ENCODE measurements around the gene F13A1.
"Not testable (repeated sequence)": the region's sequence is repeated elsewhere in the genome, so short reads cannot be mapped to it uniquely, and the experiment has no call there.

F13A1 gene

DNA sequence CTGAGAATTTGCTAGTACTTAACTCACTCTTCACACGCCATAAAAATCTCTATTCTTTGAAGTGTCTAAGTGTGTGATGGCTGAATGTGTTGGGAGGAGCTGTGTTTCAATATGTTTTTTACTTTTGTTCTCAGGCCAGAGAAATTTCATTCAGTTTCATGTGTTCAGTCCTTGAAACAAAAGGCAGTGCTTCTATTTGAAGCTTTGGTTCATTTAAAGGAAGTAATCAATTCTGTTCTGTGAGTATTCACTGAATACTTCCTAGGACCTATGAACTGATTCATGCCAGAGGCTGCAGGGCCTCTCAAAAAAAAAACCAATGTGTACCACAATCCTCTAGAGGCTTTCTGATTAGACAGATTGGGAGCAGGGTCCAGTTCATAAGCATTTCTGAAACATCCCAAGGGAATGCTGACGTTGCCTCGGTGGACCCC lies 12.4 kb upstream of the F13A1 start:
- Mint-ChIP-seq H3K9me3 (no peaks in the 10 kb centered on the region), H3K27ac (no peak overlapping the region), H3K4me3 (no peak overlapping the region), H3K4me1 (peaks cover 20% of the 10 kb centered on the region), H3K36me3 (ENCODE audit: low read depth) (no peaks in the 10 kb centered on the region), H3K27me3 (peaks cover 4% of the 10 kb centered on the region)
- ATAC-seq, result peak; percentile 10
- DNase-seq, result no peak

DNA sequence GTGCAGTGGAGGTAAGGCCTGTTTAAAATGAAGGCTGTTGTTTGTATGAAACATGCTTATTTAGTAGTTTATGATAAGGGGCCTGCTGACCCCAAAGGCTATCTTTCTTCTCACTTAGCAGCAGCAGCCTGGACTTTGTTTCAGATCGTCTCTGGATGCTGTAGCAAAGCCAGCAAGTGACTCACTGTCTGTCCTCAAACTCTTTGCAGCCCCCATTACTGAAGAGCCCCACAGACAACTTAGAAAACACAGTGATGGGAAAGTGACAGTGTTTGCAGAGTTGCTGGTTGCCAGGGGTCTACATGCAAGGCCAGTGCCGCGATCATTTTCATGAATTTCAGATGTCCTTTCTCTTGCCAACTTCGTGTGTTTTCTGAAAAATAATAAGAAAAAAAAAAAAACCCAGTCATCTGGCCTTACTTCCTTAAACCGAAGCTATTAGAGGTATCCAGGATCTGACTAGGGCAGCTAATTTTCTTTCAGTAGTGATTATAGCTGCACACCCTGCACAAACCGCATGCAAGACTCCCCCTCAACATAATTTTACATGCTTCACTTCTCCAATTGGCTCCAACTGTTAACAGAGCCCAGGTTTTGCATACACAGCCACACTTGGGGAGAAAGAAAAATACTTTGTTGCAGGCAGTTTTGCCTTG lies 11.6 kb upstream of the F13A1 start:
- H3K9me3 Mint-ChIP-seq, result no peaks in the 10 kb centered on the region
- DNase-seq (no peak), ATAC-seq (no peak)
- H3K4me3 Mint-ChIP-seq, result no peak overlapping the region
- H3K36me3 Mint-ChIP-seq (ENCODE audit: low read depth), result no peaks in the 10 kb centered on the region
- H3K27me3 Mint-ChIP-seq, result peaks cover 4% of the 10 kb centered on the region
- H3K4me1 Mint-ChIP-seq, result peaks cover 20% of the 10 kb centered on the region
- H3K27ac Mint-ChIP-seq, result no peak overlapping the region

DNA sequence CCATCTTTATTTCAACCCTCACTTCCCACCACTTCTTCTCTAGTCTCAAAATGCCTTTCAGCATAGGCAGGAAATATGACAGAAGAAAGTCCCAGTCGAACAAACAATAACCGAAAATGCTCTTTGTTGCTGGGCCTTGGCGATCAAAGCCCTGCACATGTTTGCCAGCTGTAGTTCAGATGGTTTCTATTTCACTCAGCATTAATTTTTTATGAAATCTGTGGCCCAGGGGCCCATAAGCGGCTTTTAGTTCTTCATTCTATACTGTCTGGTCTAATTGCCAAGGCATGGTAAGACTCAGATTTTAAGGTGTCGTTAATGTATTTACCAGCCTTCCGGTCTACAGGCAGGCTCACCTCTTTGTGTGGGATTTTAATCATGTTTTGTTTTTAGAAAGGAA lies 10.9 kb upstream of the F13A1 start:
- DNase-seq, result no peak
- Mint-ChIP-seq H3K36me3 (ENCODE audit: low read depth) (no peaks in the 10 kb centered on the region), H3K4me3 (no peak overlapping the region), H3K27me3 (peaks cover under 1% of the 10 kb centered on the region), H3K27ac (peak overlapping the region; percentile 47), H3K4me1 (peaks cover 20% of the 10 kb centered on the region), H3K9me3 (no peaks in the 10 kb centered on the region)
- ATAC-seq, result peak; percentile 46

DNA sequence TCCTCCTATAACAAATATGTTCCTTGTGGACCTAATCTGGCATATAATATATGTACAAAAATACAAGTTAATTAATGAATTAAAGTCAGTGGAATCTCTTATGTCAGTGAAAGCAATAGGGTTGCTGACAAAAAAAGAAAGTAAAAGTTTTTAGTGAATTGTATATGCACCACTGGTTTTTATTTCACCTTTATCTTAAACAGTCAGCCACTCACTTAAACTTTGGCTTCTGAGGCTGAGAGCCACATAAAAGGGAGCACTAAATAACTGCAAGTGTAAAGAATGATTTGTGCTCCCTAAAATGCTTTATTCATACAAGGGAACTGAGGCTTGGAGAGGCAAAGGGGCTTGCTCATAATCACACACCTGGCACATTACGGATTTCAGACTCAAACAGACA lies 9.9 kb upstream of the F13A1 start:
- H3K9me3 Mint-ChIP-seq, result no peaks in the 10 kb centered on the region
- no peaks in the 10 kb centered on the region for H3K27me3 Mint-ChIP-seq
- ATAC-seq, result no peak
- peak overlapping the region; percentile 47 for H3K27ac Mint-ChIP-seq
- H3K4me3 Mint-ChIP-seq, result no peak overlapping the region
- peaks cover 20% of the 10 kb centered on the region for H3K4me1 Mint-ChIP-seq
- DNase-seq, result no peak
- H3K36me3 Mint-ChIP-seq (ENCODE audit: low read depth), result no peaks in the 10 kb centered on the region

DNA sequence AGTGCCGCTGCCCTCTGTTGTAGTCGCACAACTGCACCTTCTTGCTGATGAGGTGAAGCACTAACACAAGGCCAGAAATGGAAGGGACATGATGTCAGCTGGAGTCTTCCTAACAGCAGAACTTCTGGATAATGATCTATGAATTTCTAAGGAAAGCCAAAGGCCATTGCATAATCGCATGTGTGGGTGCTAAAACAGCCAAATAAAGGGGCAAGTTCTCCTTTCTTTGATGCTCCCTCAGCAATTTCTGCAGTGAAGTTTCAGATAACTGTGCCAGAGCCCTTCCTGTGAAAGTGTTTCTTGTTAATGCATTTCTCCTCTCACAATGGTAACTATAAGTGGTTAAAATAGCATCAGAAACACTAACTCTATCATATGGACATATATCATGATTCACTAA lies 8.0 kb upstream of the F13A1 start:
- H3K9me3 Mint-ChIP-seq, result no peaks in the 10 kb centered on the region
- H3K27me3 Mint-ChIP-seq, result peaks cover 7% of the 10 kb centered on the region
- no peaks in the 10 kb centered on the region for H3K36me3 Mint-ChIP-seq (ENCODE audit: low read depth)
- peaks cover 20% of the 10 kb centered on the region for H3K4me1 Mint-ChIP-seq
- no peak overlapping the region for H3K27ac Mint-ChIP-seq
- ATAC-seq (no peak), DNase-seq (no peak)
- no peak overlapping the region for H3K4me3 Mint-ChIP-seq

DNA sequence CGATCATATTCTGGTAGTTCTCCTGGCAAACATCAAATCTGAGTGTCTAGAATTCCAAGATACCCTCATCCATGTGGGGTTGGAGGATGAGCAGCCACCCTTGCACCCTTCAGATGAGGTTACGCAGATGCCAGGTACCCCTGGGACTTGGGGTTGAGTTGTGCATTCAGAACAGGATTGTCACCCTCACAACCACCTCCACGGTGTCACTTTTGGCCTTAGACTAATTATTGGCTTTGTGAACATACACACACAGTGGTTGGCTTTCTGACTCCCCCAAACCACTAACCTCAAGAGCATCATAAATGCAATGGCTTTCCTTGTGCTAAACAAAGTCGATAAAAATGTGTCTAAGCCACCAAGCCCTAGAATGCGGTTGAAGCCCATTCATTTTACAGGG lies 2.9 kb upstream of the F13A1 start:
- Mint-ChIP-seq H3K36me3 (ENCODE audit: low read depth) (no peaks in the 10 kb centered on the region), H3K4me3 (no peak overlapping the region), H3K27ac (no peak overlapping the region), H3K4me1 (no peaks in the 10 kb centered on the region), H3K27me3 (peaks cover 41% of the 10 kb centered on the region), H3K9me3 (no peaks in the 10 kb centered on the region)
- DNase-seq (no peak), ATAC-seq (no peak)

DNA sequence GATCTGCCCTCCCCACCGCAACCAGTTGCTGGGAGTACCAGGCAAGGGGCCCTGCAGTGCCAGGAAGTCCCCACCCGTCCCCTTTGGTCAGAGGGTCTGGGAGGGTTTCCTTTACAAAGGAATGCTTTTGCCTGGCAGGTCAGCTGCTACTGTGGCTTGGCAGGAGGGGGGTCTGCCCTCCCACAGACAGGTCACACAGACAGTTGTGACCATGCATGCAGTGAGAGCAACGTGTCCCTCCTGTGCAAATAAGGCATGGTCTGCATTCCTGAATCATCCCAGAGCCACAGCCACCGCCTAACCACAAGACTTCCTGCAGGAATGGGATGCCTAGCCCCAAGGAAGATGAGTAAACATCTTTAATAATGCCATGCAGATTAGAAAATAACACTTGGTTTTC lies 439 bp upstream of the F13A1 start:
- H3K27ac Mint-ChIP-seq, result no peak overlapping the region
- no peaks in the 10 kb centered on the region for H3K9me3 Mint-ChIP-seq
- no peak for DNase-seq
- no peak overlapping the region for H3K4me3 Mint-ChIP-seq
- peaks cover 53% of the 10 kb centered on the region for H3K27me3 Mint-ChIP-seq
- no peaks in the 10 kb centered on the region for H3K36me3 Mint-ChIP-seq (ENCODE audit: low read depth)
- H3K4me1 Mint-ChIP-seq, result no peaks in the 10 kb centered on the region
- no peak for ATAC-seq

DNA sequence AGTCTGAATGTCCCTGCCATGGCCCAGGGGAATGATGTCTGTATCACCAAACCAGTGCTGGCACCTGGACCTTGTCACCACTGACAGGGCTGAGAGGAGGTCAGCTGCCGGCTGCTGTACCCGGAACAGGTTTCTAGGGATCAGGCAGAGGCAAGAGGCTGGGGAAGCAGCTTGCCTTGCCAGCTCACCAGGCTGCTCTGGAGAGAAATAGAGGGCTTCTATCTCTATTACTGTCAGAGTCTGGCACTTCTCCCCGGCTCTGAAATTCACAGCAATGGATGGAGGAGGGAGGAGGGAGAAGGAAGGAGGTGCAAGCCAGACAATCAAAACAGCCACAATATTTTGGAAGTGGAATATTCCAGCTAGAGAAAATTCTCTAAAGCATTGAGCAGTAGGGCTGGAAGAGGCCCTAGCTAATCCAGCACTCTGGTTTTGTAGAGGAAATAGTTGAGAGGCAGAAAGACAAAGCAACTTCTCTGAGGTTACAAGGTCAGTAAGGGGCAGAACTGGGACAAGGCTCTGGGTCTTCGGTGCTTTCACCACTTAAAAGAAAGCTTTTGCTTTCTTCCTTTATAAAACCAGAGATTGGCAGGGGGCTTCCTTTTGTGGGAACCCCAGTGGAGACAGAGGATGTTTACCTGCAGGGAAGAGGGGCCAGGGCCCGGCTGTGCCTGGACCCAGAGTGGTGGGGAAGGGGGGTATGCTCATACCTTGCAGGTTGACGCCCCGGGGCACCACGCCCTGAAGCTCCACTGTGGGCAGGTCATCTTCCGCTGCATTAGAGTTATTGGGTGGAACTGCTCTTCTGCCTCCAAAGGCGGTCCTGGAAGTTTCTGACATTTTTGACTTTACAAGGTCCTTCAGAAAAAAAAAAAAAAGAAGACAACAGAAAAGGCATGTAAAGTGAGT lies 2.4 kb downstream of the F13A1 start:
- Mint-ChIP-seq H3K27me3 (peaks cover 54% of the 10 kb centered on the region), H3K36me3 (ENCODE audit: low read depth) (no peaks in the 10 kb centered on the region), H3K4me3 (no peak overlapping the region), H3K27ac (no peak overlapping the region), H3K4me1 (no peaks in the 10 kb centered on the region), H3K9me3 (no peaks in the 10 kb centered on the region)
- ATAC-seq (no peak), DNase-seq (no peak)

DNA sequence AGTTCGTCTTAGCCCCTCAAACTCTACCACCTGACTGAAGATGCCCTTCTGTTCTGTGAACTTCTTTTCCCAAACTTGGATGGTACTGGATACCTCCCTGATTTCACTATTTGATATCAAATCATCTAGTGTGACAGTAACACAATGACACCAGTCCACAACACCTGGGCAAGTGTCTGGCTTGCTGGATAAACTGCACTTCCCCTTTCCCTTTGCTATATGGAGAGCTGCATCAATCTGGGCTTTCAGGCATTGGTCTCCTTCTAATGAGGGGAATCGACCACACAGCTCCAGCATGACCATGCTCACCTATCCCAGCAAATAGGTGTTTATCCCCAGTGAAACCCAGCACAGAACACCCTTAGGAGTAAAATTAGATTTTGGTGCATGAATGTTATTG lies 3.1 kb downstream of the F13A1 start:
- Mint-ChIP-seq H3K27ac (no peak overlapping the region), H3K4me1 (no peaks in the 10 kb centered on the region), H3K9me3 (no peaks in the 10 kb centered on the region), H3K27me3 (peaks cover 54% of the 10 kb centered on the region), H3K36me3 (ENCODE audit: low read depth) (no peaks in the 10 kb centered on the region), H3K4me3 (no peak overlapping the region)
- ATAC-seq, result no peak
- no peak for DNase-seq

DNA sequence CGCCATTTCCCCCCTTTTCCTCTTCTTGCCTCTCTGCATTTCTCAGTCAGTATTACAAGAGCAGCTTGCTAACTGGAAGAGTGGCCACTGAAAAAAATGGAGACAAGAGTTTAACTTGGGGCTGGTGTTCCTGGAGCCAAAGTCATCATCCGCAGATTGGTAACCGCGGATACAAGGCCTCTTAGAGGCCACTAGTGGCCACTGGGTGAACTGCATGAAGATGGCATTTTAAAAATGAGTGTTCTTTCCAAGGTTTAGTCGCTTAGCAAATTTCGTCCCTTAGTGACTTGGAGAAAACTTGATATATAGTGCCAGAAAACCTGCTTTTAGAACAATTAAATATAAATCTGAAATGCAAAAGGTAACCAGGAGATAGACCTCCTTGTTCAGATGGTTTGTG lies 4.8 kb downstream of the F13A1 start:
- ATAC-seq, result no peak
- Mint-ChIP-seq H3K9me3 (no peaks in the 10 kb centered on the region), H3K27ac (no peak overlapping the region), H3K27me3 (peaks cover 40% of the 10 kb centered on the region), H3K4me1 (no peaks in the 10 kb centered on the region), H3K36me3 (ENCODE audit: low read depth) (no peaks in the 10 kb centered on the region), H3K4me3 (no peak overlapping the region)
- DNase-seq, result peak; percentile 44

DNA sequence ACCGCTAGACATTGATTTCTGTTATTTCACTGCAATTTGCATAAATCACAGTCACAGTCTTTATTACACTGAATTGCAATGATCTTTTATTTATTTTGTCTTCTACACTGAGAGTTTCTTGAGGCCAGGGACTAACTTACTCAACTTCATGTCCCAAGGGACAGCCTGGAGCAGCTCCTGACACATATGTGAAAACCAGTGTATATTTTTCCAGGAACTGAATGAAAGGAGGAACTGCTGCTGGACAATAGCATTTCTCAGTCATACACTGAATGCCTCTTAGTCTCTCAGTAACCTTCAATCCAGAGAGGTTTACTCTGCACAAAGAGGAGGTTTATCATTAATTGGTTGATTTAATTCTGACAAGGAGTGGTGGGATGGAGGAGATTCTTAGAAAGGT lies 5.9 kb downstream of the F13A1 start:
- Mint-ChIP-seq H3K4me3 (no peak overlapping the region), H3K27ac (no peak overlapping the region), H3K9me3 (no peaks in the 10 kb centered on the region), H3K4me1 (no peaks in the 10 kb centered on the region), H3K27me3 (peaks cover 35% of the 10 kb centered on the region), H3K36me3 (ENCODE audit: low read depth) (no peaks in the 10 kb centered on the region)
- DNase-seq (no peak), ATAC-seq (no peak)

DNA sequence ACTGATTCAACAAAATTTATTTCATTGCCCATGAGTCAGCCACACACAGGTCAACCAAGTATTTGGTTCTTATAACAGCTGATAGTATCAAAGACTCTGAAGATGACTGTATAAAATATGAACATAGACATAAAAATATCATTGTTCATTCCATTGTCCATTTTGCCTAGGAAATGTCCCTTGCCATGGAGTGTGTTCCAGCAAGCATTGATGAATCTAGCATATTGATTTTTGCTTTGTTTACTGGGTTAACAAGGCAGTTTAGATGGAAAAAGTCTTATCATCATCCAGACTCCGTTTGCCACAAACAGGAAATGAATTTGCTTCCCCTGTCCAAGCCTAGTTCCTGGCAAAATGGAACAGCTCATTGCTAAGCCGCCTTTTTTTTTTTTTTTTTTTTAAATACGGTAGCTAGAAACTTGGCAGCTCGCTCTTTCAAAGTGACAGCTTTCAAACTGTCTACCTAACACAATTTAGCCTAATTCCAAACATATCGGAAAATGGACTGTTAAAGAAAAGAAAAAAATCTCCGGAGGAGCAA lies 7.5 kb downstream of the F13A1 start:
- no peaks in the 10 kb centered on the region for H3K36me3 Mint-ChIP-seq (ENCODE audit: low read depth)

DNA sequence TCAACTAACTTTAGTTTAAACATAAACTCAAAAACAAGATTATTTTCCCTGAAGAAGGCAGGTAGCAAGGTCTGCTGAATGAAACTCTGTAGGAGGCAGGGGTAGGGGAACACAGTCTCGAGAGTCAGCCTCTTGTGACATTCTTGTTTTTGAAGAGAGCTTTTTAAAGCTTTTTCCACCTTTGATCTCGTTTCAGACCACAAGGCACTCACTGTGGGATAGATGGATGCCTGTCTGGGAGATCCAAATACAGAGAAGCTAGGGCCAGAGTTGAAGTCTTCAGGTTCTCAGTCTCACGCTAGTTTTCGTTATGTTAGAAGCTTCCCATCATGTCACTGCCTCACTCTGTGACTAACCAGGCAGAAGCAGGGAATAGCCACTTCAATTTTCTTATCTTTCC lies 14.9 kb downstream of the F13A1 start:
- no peak for DNase-seq
- Mint-ChIP-seq H3K4me3 (no peak overlapping the region), H3K36me3 (ENCODE audit: low read depth) (no peaks in the 10 kb centered on the region), H3K27ac (no peak overlapping the region), H3K4me1 (no peaks in the 10 kb centered on the region), H3K27me3 (peaks cover 10% of the 10 kb centered on the region), H3K9me3 (no peaks in the 10 kb centered on the region)
- no peak for ATAC-seq

More for the DNA sequence above, 7.5 kb downstream of the F13A1 start:
- ATAC-seq (no peak), DNase-seq (no peak)
- no peak overlapping the region for H3K4me3 Mint-ChIP-seq
- peaks cover 28% of the 10 kb centered on the region for H3K27me3 Mint-ChIP-seq
- no peak overlapping the region for H3K27ac Mint-ChIP-seq
- H3K4me1 Mint-ChIP-seq, result no peaks in the 10 kb centered on the region
- H3K9me3 Mint-ChIP-seq, result no peaks in the 10 kb centered on the region

DNA sequence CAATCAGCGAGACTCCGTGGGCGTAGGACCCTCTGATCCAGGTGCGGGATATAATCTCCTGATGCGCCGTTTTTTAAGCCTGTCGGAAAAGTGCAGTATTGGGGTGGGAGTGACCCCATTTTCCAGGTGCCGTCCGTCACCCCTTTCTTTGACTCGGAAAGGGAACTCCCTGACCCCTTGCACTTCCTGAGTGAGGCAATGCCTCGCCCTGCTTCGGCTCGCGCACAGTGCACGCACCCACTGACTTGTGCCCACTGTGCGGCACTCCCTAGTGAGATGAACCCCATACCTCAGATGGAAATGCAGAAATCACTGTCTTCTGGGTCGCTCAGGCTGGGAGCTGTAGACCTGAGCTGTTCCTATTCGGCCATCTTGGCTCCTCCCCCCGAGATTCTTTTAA lies 20.1 kb downstream of the F13A1 start:
- H3K27me3 Mint-ChIP-seq; ATAC-seq; H3K9me3 Mint-ChIP-seq; H3K4me1 Mint-ChIP-seq; H3K36me3 Mint-ChIP-seq (ENCODE audit: low read depth); DNase-seq; H3K4me3 Mint-ChIP-seq; H3K27ac Mint-ChIP-seq: not testable (repeated sequence)

DNA sequence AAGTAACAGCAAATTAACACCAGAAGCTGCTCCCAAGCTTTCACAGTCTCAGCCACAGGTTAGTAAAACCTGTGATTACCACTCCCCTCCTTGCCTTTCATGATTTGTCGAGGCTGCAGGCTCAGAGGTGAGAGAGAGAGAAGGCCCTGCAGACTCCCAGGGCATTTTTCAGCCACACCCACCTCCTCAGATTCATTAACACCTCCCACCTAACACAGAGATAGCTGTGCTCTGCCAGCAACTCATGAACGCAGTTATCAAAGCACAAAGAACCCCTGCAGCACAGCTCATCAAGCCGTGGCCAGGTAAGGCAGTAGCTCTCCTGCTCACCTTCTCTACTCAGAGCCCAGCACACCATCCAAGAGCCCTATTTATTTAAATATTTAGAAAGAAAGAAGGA lies 27.1 kb downstream of the F13A1 start:
- DNase-seq (no peak), ATAC-seq (no peak)
- H3K4me1 Mint-ChIP-seq, result no peaks in the 10 kb centered on the region
- peaks cover 16% of the 10 kb centered on the region for H3K27me3 Mint-ChIP-seq
- no peaks in the 10 kb centered on the region for H3K36me3 Mint-ChIP-seq (ENCODE audit: low read depth)
- no peak overlapping the region for H3K4me3 Mint-ChIP-seq
- no peak overlapping the region for H3K27ac Mint-ChIP-seq
- no peaks in the 10 kb centered on the region for H3K9me3 Mint-ChIP-seq
